HG03520 (cell line): ENCODE measurements around the gene ZBTB46.

ENCODE experiments used
- ATAC-seq: cut with Tn5 transposase; IDR thresholded peaks from one replicate; pipeline ENCODE4 v1.9.1; 2021; ENCODE audit warnings: mild to moderate bottlenecking, moderate library complexity; ENCODE audit not compliant: unreplicated experiment

Gene ZBTB46

GRCh38 chr20:63748934-63749270, 82.2 kb downstream of the ZBTB46 start:
- no peak for ATAC-seq

- ATAC-seq: no peak
These were observed 82.8 kb downstream of the ZBTB46 start for GRCh38 chr20:63748070-63748933.

- no peak for ATAC-seq
These were observed 83.4 kb downstream of the ZBTB46 start for GRCh38 chr20:63747622-63748069.

GRCh38 chr20:63746751-63747315, 84.2 kb downstream of the ZBTB46 start:
- no peak for ATAC-seq

GRCh38 chr20:63745961-63746731, 84.9 kb downstream of the ZBTB46 start:
- ATAC-seq: no peak

- ATAC-seq: no peak
These were observed 85.6 kb downstream of the ZBTB46 start for GRCh38 chr20:63745424-63745805.

GRCh38 chr20:63744574-63745423, 86.3 kb downstream of the ZBTB46 start:
- ATAC-seq: no peak

- no peak for ATAC-seq
These were observed 86.9 kb downstream of the ZBTB46 start for GRCh38 chr20:63744158-63744557.

- ATAC-seq: no peak
These were observed 87.7 kb downstream of the ZBTB46 start for GRCh38 chr20:63743210-63743970.

GRCh38 chr20:63742381-63743024, 88.6 kb downstream of the ZBTB46 start:
- ATAC-seq: no peak

GRCh38 chr20:63741676-63742380, 89.2 kb downstream of the ZBTB46 start:
- ATAC-seq: no peak

- ATAC-seq: no peak
These were observed 89.7 kb downstream of the ZBTB46 start for GRCh38 chr20:63741354-63741675.

- no peak for ATAC-seq
These were observed 90.3 kb downstream of the ZBTB46 start for GRCh38 chr20:63740627-63741353.

- no peak for ATAC-seq
These were observed 90.9 kb downstream of the ZBTB46 start for GRCh38 chr20:63740070-63740626.

- ATAC-seq: no peak
These were observed 91.7 kb downstream of the ZBTB46 start, which contains the start of gene SLC2A4RG for GRCh38 chr20:63739130-63740069. SLC2A4RG (plus strand) TSS chr20:63739776; CDS start chr20:63739913, 137 bp downstream.

GRCh38 chr20:63738687-63739129, 92.4 kb downstream of the ZBTB46 start:
- ATAC-seq: no peak
